ENCODE measurements around the gene KCNH2. TPM values are rescaled to one million over a fixed set of nuclear protein-coding genes. Genes with fewer than 3 reads are reported as not detected.
A peak's percentile ranks its signal among the peaks of the same experiment; 100 is the strongest.

The KCNH2 gene
- total and polyA plus RNA-seq, 2 of the 13 experiments (the other 11 are each of a cell fraction or from before 2014, with no cell fraction given): 0.09 to 0.11 TPM

- TF ChIP-seq TAF15 (IDR thresholded peaks at IDR 0.05; ENCODE audit: low read depth, low read length, poor library complexity, severe bottlenecking): no peak
Observed at GRCh38 chr7:150902078-150903033, 75.8 kb downstream of the KCNH2 start (continued).

DNA sequence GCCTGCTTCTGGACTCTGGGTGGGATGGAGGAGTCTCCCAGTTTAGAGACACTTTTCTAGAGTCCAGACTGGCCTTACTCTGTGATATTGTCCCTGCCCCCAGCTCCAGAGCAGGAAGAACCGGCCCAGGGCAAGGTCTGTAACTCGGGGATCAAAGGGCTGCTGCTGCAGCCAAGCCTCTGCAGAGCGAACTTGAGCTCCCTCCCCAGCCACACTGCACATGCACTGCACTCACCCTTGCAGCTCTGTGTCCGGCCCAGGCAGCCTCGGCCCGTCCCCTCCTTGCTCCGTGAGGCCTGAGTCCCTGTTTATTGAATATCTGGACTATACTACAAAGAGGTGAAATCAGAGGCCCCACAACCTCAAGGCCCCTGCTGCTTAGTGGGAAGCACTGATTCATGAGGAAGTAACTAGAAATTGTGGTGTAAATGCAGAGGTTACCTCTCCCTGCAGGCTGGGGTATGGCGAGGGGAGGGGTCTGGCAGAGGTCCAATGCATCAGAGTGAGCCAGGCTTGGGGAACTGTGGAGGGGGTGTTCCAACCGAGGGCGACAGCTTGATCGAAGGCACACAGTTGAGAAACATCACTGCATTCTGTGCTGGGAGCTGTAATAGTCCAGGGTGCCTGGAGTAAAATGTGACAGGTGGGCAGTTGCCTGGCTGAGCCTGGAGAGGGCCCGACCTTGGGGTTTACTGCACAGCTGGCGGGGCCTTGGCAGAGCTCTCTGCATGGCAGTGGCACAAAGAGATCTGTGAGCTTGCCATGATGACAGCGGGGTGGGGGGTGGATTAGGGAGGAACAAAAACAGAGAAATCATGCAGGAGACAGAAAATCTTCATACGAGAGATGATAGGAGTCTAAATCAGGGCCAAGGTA is 76.7 kb downstream of the KCNH2 start:
- Histone ChIP-seq H3K79me2 (ENCODE audit: insufficient read depth, low read length) (no peaks in the 10 kb centered on the region), H3K9me3 (ENCODE audit: low read length) (no peaks in the 10 kb centered on the region), H3K27ac (ENCODE audit: extremely low read length, insufficient read depth, low read length) (no peak overlapping the region), H3K4me3 (replicated peaks in 1 of 3; ENCODE audit: insufficient read depth in 1 of 3, low read depth in 2 of 3, low read length in 3 of 3) (no peak overlapping the region), H3K4me1 (ENCODE audit: insufficient read depth, low read length) (peaks cover 18% of the 10 kb centered on the region), H3K27me3 (ENCODE audit: control insufficient read depth in 1 of 2, insufficient read depth in 2 of 2, low read length in 2 of 2) (peaks cover 1 to 33% of the 10 kb centered on the region in 2 experiments; a peak in 3 of 5 replicates), H3K4me2 (ENCODE audit: low read depth, low read length) (peak overlapping the region; percentile 29; the same call in 1 of the 2 replicates), H3K9ac (ENCODE audit: insufficient read depth, low read depth, low read length) (no peak overlapping the region), H2AFZ (ENCODE audit: low read length) (no peak overlapping the region), H4K20me1 (ENCODE audit: insufficient read depth, low read length) (no peaks in the 10 kb centered on the region), H3K36me3 (replicated peaks in 1 of 2; ENCODE audit: control insufficient read depth in 1 of 2, insufficient read depth in 2 of 2, low read length in 2 of 2) (no peaks in the 10 kb centered on the region)
- intact Hi-C loops (cut with micrococcal nuclease; ENCODE audit: unreplicated experiment) (no loop called here), in situ Hi-C loops (cut with HindIII; ENCODE audit: extremely low pct_ligation_motif_present, low pct_unique_long_range_greater_than_20kb) (no loop called here)
- POLR2A ChIA-PET: no interaction called here
- WGBS (ENCODE audit: low lambda C conversion rate): 14% methylated on average over 12 of the region's 15 CpGs
- FAIRE-seq: peak; percentile 12
- BruUV-seq (replicated peaks): no TSS peak
- CTCF ChIA-PET (ENCODE audit: low intra/inter-chr PET ratio, low total read pairs): no interaction called here
- peak; percentile 86 for ATAC-seq
- DNase-seq (ENCODE audit: low spot score): no peak
- TF ChIP-seq UBTF (CRISPR knock-in tag; IDR thresholded peaks at IDR 0.05): peak; percentile 47; the same call in 1 of the 2 replicates
- TF ChIP-seq TBX3 (IDR thresholded peaks at IDR 0.05; ENCODE audit: borderline replicate concordance): no peak
- TF ChIP-seq TCF7 (IDR thresholded peaks at IDR 0.05; ENCODE audit: low read depth): no peak
- TF ChIP-seq ZNF687 (CRISPR knock-in tag; IDR thresholded peaks at IDR 0.05): peak; percentile 33
- TF ChIP-seq ZNF292 (CRISPR knock-in tag; IDR thresholded peaks at IDR 0.05; ENCODE audit: borderline replicate concordance, low read depth): peak; percentile 58; the same call in 1 of the 2 replicates
- no peak for TF ChIP-seq ZNF432 (CRISPR knock-in tag; IDR thresholded peaks at IDR 0.05; ENCODE audit: borderline replicate concordance)
- peak; percentile 69 for TF ChIP-seq HNF4A (CRISPR knock-in tag; IDR thresholded peaks at IDR 0.05)
- peak; percentile 90; the same call in 1 of the 2 replicates for TF ChIP-seq ZBTB26 (CRISPR knock-in tag; IDR thresholded peaks at IDR 0.05; ENCODE audit: borderline replicate concordance)
- no peak for TF ChIP-seq JUN (CRISPR knock-in tag; IDR thresholded peaks at IDR 0.05)
- no peak for TF ChIP-seq POLR2A (IDR thresholded peaks at IDR 0.05; ENCODE audit: insufficient read depth in 1 of 2, low read depth in 2 of 2, low read length in 2 of 2)
- TF ChIP-seq ISX (CRISPR knock-in tag; conservative IDR thresholded peaks at IDR 0.05): no peak

All from HepG2 (cell line).